MM.1S (cell line): Measurements from ENCODE around the gene NNAT.
A peak's percentile ranks its signal among the peaks of the same experiment; 100 is the strongest.

Experiments used
- DNase-seq: peaks from one replicate; pipeline ENCODE4 v3.0.0-alpha.2; 2015
- H2AFZ ChIP-seq: fragments of 300-600 bp; sonication (generic); 2 replicates; pipeline ENCODE4 v1.6.0; 2016; ENCODE audit warnings: antibody characterized with exemption, low read length
- H3F3A ChIP-seq: fragments of 300-600 bp; sonication (generic); 2 replicates; pipeline ENCODE4 v1.6.1; 2016; ENCODE audit warnings: mild to moderate bottlenecking, antibody characterized with exemption, low read length, moderate library complexity, mixed read lengths; ENCODE audit not compliant: insufficient read depth
- H3K27ac ChIP-seq: fragments of 300-600 bp; sonication (generic); 2 replicates; pipeline ENCODE4 v1.5.1; 2016; ENCODE audit warnings: mild to moderate bottlenecking, low read length
- H3K27me3 ChIP-seq: fragments of 300-600 bp; sonication (generic); replicated peaks from 2 replicates; pipeline ENCODE4 v1.6.0; 2016; ENCODE audit warnings: low read length; ENCODE audit not compliant: insufficient read depth
- H3K36me3 ChIP-seq: fragments of 300-600 bp; sonication (generic); replicated peaks from 2 replicates; pipeline ENCODE4 v1.6.1; 2016; ENCODE audit warnings: mild to moderate bottlenecking, low read length, mixed read lengths; ENCODE audit not compliant: insufficient read depth
- H3K4me1 ChIP-seq: fragments of 300-600 bp; sonication (generic); 2 replicates; pipeline ENCODE4 v1.6.1; 2016; ENCODE audit warnings: low read length, mixed read lengths
- H3K4me2 ChIP-seq: fragments of 300-600 bp; sonication (generic); 2 replicates; pipeline ENCODE4 v1.6.0; 2016; ENCODE audit warnings: low read depth, low read length
- H3K4me3 ChIP-seq: fragments of 300-600 bp; sonication (generic); 2 replicates; pipeline ENCODE4 v1.5.1; 2016; ENCODE audit warnings: low read length, mixed read lengths
- H3K79me2 ChIP-seq: fragments of 300-600 bp; sonication (generic); 2 replicates; pipeline ENCODE4 v1.6.1; 2016; ENCODE audit warnings: mixed run types, low read length, mixed read lengths
- H3K9ac ChIP-seq: fragments of 300-600 bp; sonication (generic); 2 replicates; pipeline ENCODE4 v1.6.1; 2016; ENCODE audit warnings: low read length, mixed read lengths
- H3K9me2 ChIP-seq: fragments of 300-600 bp; sonication (generic); replicated peaks from 2 replicates; pipeline ENCODE4 v1.6.1; 2016; ENCODE audit warnings: mild to moderate bottlenecking, low read length, mixed read lengths; ENCODE audit not compliant: insufficient read depth
- H3K9me3 ChIP-seq: fragments of 300-600 bp; sonication (generic); replicated peaks from 2 replicates; pipeline ENCODE4 v1.6.1; 2016; ENCODE audit warnings: mild to moderate bottlenecking, low read length, mixed read lengths; ENCODE audit not compliant: insufficient read depth
- H4K20me1 ChIP-seq: fragments of 300-600 bp; sonication (generic); 2 replicates; pipeline ENCODE4 v1.6.1; 2016; ENCODE audit warnings: mild to moderate bottlenecking, low read length, moderate library complexity, mixed read lengths; ENCODE audit not compliant: insufficient read depth
- EZH2 ChIP-seq: fragments of 300-600 bp; sonication (generic); optimal IDR thresholded peaks from 2 replicates; pipeline ENCODE3; 2017; ENCODE audit warnings: low read depth, mild to moderate bottlenecking, antibody characterized with exemption, low read length, mixed read lengths
- EZH2phosphoT487 ChIP-seq: fragments of 300-600 bp; sonication (generic); IDR thresholded peaks from 2 replicates; pipeline ENCODE4 v1.6.1; 2018; ENCODE audit warnings: antibody characterized with exemption, low read length
- TF ChIP-seq, protein P1 (sequence below): fragments of 300-600 bp; sonication (generic); IDR thresholded peaks from 2 replicates; pipeline ENCODE4 v1.5.1; 2016; ENCODE audit warnings: antibody characterized with exemption, low read length, mixed read lengths

The NNAT gene

DNA sequence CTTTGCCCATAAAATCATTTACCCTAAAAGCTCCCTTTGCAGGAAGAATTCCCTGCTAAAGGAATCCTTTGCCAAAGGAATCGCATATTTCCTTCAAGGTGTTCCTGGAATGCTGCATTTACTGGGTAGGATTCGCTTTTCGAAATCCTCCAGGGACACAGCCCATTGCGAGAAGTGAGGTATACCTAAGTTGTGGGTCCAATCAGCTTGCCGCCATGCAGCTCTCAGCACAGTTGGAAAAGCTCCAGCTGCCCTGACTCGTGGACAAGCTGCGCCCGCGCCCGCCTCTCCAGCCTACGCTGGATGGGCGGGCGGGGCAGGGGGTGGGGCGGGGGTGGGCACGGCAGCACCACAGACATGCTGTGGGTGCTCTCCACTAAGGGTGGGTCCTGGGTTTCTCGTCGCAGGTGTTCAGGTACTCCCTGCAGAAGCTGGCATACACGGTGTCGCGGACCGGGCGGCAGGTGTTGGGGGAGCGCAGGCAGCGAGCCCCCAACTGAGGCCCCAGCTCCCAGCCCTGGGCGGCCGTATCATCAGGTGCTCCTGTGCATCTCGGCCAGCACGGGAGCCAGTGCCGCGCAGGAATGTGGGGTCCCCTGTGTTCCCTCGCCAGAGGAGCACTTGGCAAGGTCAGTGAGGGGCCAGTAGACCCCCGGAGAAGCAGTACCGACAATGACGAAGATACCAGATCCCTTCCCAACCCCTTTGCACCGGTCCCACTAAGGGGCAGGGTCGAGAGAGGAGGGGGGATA, 1.4 kb downstream of the NNAT start:
- Histone ChIP-seq H3F3A (peaks cover 7% of the 10 kb centered on the region; the same call in 1 of the 2 replicates), H4K20me1 (no peaks in the 10 kb centered on the region), H3K27ac (no peak overlapping the region), H3K27me3 (no peaks in the 10 kb centered on the region), H3K9ac (no peak overlapping the region), H3K4me3 (no peak overlapping the region), H3K9me2 (no peaks in the 10 kb centered on the region), H3K9me3 (no peaks in the 10 kb centered on the region), H2AFZ (no peak overlapping the region), H3K79me2 (peaks cover 65% of the 10 kb centered on the region), H3K4me1 (peaks cover 29% of the 10 kb centered on the region), H3K36me3 (no peaks in the 10 kb centered on the region), H3K4me2 (no peak overlapping the region)
- TF ChIP-seq EZH2 (no peak), EZH2phosphoT487 (no peak)
- TF ChIP-seq, protein P1, sequence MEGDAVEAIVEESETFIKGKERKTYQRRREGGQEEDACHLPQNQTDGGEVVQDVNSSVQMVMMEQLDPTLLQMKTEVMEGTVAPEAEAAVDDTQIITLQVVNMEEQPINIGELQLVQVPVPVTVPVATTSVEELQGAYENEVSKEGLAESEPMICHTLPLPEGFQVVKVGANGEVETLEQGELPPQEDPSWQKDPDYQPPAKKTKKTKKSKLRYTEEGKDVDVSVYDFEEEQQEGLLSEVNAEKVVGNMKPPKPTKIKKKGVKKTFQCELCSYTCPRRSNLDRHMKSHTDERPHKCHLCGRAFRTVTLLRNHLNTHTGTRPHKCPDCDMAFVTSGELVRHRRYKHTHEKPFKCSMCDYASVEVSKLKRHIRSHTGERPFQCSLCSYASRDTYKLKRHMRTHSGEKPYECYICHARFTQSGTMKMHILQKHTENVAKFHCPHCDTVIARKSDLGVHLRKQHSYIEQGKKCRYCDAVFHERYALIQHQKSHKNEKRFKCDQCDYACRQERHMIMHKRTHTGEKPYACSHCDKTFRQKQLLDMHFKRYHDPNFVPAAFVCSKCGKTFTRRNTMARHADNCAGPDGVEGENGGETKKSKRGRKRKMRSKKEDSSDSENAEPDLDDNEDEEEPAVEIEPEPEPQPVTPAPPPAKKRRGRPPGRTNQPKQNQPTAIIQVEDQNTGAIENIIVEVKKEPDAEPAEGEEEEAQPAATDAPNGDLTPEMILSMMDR = no peak
- DNase-seq = no peak

DNA sequence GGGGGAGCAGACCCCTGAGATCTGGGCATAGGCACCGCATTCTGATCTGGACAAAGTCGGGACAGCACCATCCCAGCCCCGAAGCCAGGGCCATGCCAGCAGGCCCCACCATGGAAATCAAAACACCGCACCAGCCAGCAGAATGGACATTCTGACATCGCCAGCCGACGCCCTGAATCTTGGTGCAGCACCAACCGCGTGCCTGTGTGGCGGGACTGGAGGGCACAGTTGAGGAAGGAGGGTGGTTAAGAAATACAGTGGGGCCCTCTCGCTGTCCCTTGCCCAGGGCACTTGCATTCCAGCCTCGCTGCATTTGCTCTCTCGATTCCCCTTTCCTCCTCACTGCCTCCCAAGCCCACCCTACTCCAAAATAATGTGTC, 2.0 kb downstream of the NNAT start:
- Histone ChIP-seq H3K4me3 (no peak overlapping the region), H3K79me2 (peaks cover 68% of the 10 kb centered on the region), H3K27ac (no peak overlapping the region), H3K9me3 (no peaks in the 10 kb centered on the region), H3K36me3 (no peaks in the 10 kb centered on the region), H3K9ac (no peak overlapping the region), H3K9me2 (no peaks in the 10 kb centered on the region), H3F3A (peaks cover 7% of the 10 kb centered on the region; the same call in 1 of the 2 replicates), H2AFZ (no peak overlapping the region), H3K27me3 (no peaks in the 10 kb centered on the region), H3K4me1 (peaks cover 29% of the 10 kb centered on the region), H3K4me2 (no peak overlapping the region), H4K20me1 (no peaks in the 10 kb centered on the region)
- DNase-seq = no peak
- no peak for TF ChIP-seq EZH2phosphoT487
- TF ChIP-seq, protein P1 = no peak
- no peak for TF ChIP-seq EZH2

DNA sequence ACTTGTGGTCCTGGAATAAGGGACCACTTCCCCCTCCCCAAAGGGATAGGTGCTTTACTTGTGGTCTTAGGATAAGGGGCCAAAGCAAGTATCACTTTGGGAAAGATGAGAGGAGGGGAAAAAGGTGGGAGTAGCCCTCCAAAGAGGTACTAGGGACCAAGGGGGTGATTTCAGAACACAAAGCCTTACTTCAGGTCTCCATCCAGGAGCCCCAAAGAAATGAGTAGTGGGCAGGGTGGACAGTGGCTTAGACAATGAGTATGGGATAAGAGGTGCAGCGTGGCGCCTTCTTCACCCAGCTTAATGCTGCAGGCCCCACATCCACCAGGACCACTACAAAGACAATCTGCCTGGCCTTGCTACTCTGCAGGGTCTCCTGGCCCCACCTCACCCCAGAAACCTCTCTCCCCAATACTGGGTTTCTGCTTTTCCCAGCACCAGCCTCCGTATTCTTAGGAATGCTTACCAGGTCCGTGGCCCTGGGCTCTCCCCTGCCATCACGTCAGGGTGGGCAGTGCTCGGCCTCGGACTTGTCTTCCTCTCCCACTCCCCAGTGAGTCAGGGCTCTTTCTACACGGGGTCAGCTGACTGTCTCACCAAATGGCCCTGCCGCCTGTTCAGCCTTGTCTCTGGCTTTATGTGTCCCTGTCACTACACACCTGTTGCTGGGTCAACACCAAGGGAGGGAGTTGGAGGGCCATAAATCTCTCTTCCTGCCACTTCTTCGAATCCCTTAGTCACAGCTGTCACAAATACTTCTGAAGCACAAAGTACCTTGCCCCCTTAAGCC, 3.1 kb downstream of the NNAT start:
- H3F3A ChIP-seq = peaks cover 7% of the 10 kb centered on the region; the same call in 1 of the 2 replicates
- peaks cover 33% of the 10 kb centered on the region for H3K4me1 ChIP-seq
- H3K4me3 ChIP-seq = no peak overlapping the region
- no peaks in the 10 kb centered on the region for H3K36me3 ChIP-seq
- no peak overlapping the region for H3K27ac ChIP-seq
- H3K9ac ChIP-seq = no peak overlapping the region
- DNase-seq = no peak
- H3K79me2 ChIP-seq = peaks cover 68% of the 10 kb centered on the region
- no peaks in the 10 kb centered on the region for H3K9me2 ChIP-seq
- no peaks in the 10 kb centered on the region for H3K27me3 ChIP-seq
- no peaks in the 10 kb centered on the region for H4K20me1 ChIP-seq
- TF ChIP-seq EZH2phosphoT487 (no peak), EZH2 (no peak)
- TF ChIP-seq, protein P1 = no peak
- no peaks in the 10 kb centered on the region for H3K9me3 ChIP-seq
- H2AFZ ChIP-seq = no peak overlapping the region
- peak overlapping the region; percentile 12; the same call in 1 of the 2 replicates for H3K4me2 ChIP-seq
